GM18526 (cell line): ENCODE data around the gene HOTAIR.

Source experiments
- POLR2A ChIP-seq: IDR thresholded peaks from 3 replicates; pipeline ENCODE4 v1.6.1; 2011; ENCODE audit not compliant: insufficient read length; ENCODE audit errors: extremely low read depth

The HOTAIR gene

GRCh38 chr12:53968214-53969127, 6.3 kb downstream of the HOTAIR start:
- TF ChIP-seq POLR2A = no peak

DNA sequence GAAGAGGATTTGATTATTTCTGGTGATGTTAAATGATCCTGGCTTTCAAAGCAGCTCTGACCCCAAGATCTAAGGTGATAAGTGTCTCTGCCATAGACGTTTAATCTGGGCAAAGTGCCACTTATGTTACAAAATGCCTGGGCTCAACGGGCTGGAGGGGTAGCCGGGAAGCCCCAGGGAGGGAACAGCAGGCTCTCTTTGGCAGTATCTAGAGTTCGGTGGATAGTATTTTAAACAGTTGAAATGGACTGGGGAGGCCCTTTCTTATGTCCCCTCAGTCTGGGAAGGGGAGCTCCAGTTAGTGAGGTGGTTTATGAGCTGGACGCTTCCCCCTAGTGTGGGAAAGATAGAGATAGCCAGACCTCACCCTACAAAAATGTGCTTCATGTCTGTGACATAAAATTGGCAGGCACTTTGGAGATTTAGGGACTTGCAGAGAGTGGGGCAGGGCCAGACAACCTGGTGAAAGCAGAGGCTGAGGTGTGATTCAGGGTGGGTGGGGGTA, 7.3 kb downstream of the HOTAIR start:
- TF ChIP-seq POLR2A = no peak

- no peak for TF ChIP-seq POLR2A
These were observed 8.2 kb downstream of the HOTAIR start for GRCh38 chr12:53966385-53967133.

GRCh38 chr12:53966085-53966384, 8.7 kb downstream of the HOTAIR start:
- no peak for TF ChIP-seq POLR2A

DNA sequence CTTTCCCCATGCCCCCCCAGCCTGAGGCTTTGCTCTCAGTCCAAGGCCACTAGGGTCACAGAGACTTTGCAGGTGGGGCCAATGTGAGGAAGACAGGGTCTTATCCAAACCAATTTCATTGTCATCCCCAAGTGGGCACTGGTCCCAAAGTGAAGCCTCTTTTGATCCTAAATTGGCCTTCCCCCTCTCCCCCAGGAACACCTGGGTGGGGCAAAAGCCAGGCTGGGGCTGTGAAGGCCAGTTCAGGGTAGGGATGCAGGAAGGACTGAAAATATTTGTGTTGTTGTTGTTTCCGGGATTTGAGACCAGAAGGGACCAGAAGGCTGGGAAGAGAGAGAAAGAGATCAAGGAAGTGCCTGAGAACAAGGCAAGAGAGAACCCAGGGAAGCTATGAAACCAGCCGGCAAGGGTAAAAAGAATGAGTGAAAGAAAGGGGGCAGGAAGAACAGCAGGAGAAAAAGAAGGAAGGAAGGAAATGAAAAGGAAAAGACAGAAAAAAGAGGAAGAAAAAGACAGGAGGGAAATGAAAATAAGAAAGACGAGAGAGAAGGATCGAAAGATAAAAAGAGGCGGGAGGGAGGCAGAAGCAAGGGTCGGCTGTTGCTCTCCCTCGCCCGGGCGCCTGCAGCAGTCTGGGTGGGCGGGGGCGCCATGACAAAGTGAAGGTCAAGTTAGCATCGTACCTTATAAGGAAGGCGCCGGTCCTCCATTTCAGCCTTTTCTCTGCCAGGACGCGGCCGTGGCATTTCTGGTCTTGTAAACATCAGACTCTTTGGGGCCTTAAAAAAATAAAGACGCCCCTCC, 9.3 kb downstream of the HOTAIR start:
- TF ChIP-seq POLR2A = no peak

GRCh38 chr12:53964315-53964713, 10.4 kb downstream of the HOTAIR start:
- no peak for TF ChIP-seq POLR2A

GRCh38 chr12:53963434-53964314, 11.1 kb downstream of the HOTAIR start:
- TF ChIP-seq POLR2A = no peak

DNA sequence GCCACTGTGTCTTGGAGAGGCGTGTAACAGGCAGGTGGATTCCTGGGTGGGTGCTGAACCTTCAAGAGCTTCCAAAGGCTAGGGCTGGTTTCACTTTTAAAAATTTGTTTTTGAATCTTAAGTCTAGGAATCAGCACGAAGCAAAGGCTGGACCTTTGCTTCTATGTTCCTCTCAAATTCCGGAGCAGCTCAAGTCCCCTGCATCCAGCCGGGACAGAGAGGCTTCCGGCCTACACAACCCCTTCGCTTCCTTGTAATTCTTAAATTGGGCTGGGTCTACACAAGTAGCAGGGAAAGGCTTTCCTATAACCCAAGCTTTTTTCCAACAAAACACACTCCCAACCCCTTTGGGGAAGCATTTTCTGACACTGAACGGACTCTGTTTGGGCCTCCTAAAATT, 11.7 kb downstream of the HOTAIR start:
- TF ChIP-seq POLR2A = no peak

- TF ChIP-seq POLR2A = no peak
These were observed 13.6 kb downstream of the HOTAIR start for GRCh38 chr12:53961025-53961761.

DNA sequence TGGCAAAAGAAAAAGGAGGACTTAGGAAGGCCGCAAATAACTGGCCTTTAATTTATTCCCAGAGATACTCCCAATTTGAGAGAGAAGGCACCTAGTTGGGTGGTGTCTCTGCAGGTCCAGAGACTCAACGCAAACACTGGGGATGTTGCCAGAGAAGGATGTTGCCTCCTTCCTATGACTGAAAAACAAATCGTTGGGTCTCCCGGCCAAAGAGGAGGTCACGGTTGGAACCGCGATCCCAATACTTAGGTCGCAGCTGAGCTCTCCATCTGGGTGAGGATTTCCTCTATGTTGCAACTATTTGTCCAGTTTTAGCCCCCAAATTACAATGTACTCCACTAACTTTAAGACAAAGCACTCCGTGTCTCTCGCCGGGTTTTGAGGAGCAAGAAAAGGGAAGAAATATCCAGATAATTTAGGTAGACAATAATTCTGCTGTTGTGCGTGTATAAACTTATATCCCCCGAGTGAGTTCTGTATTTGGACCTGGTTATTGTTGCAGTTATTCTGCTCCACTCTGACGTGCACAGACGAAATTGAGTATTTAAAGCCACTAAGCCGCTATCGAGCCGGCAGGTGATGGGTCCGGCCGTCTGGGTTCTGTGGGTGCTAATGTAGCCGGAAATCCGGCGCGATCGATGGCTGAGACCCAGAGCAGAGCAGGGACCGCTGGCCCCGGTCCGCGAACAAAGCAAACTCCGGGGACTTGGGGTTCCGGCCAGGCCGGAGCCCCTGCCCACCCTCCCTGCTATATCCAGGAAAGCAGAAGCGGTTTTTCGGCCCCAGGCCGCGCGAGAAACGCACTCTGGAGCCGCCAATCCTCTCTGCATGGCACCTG, 14.3 kb downstream of the HOTAIR start:
- no peak for TF ChIP-seq POLR2A

DNA sequence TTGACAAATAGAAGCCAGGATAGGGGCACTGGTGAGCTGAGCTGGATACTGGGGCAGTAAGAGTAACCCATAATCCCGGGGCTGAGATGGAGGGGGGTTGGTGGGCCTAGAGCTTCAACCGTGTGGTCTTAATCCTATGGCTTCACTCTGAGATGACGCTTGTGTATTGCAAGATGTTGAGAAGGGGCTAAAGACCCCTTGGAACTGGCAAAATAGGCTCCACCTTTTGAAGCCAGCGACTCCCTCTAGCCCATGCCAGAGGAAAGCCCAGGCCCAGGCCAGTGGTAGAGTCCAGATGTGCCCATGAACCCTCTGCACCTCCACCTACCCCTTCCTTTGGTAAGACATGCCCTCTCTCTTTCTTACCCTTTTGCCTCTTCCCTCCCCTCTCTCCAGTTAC, 15.4 kb downstream of the HOTAIR start:
- no peak for TF ChIP-seq POLR2A

DNA sequence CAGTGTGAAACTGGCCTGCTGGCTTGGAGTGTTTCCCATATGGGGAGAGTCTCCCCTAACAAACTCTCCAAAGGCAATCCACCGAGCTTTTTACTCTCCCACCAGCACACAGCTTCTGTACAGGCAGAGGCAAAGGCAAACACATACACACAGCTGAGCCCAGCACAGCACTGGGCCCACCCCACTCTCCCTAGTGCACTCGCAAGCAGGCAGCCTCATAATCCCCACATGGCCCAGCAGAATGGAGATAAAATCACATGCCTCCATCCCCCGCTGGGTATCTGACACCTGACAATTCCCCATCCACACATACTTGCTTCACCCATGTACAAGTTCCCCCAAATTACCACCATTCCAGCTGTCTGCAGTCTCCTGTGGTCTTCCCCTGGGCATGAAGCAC, 16.6 kb downstream of the HOTAIR start:
- no peak for TF ChIP-seq POLR2A
